NCI-H748 treated with DMSO at 0.1 percent for 48 hours (cell line): Measurements from ENCODE around the gene TIPIN.

Experiments
- DNase-seq: peaks from one replicate; lab custom pipeline; 2025; lab: John Stamatoyannopoulos, UW

The TIPIN gene

DNA sequence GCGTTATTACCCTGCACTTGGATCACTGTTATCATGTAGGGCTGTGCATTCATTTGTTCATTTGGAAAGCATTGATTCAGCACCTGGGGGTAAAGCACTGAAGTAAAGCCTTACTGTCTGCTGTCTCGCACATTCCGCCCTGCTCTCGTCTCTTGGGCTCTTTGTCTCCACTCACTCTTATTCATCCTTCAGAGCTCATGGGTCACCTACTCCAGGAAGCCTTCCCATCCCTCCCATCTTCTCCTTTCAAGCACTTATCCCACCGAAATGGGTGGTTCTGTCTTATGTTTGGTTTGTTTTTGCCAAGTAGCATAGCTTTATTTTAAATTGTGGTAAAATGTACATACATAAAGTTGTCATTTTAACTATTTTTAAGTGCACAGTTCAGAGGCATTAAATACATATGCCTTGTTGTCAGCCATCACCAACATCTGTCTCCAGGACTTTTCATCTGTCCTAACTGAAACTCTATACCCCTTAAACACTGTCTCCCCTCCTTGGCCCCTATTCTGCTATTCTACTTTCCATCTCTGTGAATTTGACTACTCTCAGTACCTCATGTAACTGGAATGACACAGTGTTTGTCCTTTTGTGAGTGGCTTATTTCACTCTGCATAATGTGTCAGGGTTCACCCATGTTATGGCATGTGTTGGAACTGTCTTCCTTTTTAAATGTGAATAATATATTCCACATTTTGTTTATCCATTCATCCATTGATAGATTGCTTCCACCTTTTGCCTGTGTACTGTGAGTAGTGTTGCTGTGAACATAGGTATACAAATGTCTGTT lies 53.8 kb downstream of the TIPIN start:
- DNase-seq: no peak

GRCh38 chr15:66298803-66299251 lies 57.7 kb downstream of the TIPIN start:
- no peak for DNase-seq

DNA sequence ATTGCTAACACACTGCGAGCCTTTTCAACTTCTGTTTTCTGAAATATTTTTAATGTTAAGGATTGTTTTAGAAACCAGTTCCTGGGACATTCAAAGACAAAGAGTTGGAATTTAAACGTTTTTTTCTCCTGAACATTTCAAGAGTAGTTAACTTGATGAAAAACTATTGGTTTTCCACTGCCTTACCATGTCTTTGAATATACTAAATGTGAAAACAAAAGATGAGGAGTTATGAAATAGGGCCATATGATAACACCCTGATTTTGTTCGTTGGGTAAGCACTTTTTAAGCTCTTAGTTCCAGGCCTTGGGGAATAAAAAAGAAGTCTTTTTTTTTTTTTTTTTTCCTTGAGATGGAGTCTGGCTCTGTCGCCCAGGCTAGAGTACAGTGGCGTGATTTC lies 60.3 kb downstream of the TIPIN start:
- DNase-seq: no peak

DNA sequence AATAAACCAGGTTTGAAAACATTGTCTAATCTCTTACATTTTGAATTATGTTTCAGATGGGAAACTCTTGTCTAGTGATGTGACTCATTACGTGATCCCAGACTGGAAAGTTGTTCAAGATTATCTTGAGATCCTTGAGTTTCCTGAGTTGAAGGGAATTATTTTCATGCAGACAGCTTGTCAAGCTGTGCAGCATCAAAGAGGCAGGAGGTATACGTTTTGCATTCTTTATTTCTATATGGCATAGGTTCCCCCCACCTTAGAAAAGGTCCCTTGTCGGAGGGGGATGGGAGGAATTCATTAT lies 61.6 kb downstream of the TIPIN start:
- no peak for DNase-seq

DNA sequence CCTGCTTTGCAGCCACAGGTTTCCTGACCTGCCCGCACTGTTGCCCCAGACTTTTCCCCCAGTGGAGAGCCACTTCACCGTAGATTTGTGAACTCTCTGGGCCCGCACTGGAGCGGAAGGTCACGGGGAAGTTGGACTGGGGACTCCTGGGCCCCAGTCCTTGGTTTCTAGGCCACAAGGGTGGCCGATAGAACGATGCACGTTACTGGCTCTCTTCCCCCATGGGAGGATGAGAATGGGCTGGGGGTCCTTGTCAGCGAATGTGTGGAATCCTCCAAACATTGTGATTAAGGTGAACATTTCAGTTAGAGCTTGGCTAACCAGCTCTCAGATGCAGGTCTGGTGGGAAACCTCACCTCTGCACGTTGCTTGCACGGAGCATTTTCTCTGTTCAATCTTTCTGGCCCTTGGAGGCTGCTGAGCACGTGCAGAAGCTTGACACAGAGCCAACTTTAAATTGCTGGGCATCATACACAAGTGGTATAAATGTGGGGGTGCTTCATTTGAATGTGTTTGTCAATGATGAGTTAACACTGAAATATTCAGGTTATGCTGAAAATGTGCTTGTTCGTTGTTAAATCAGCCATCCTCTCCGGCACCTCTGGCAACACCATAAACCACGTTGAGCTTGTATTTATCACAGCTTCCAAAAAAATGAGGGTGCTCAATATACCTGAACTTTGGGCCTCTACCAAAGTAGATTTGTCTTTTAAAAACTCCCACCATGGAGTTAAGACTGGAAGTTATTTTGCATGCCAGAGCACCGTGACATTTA lies 62.1 kb downstream of the TIPIN start:
- no peak for DNase-seq

GRCh38 chr15:66293419-66294156 lies 62.9 kb downstream of the TIPIN start, which contains the start of gene DIS3L:
DIS3L (plus strand) TSS chr15:66293568; CDS start chr15:66293597, 29 bp downstream.
- DNase-seq: peak; percentile 28

DNA sequence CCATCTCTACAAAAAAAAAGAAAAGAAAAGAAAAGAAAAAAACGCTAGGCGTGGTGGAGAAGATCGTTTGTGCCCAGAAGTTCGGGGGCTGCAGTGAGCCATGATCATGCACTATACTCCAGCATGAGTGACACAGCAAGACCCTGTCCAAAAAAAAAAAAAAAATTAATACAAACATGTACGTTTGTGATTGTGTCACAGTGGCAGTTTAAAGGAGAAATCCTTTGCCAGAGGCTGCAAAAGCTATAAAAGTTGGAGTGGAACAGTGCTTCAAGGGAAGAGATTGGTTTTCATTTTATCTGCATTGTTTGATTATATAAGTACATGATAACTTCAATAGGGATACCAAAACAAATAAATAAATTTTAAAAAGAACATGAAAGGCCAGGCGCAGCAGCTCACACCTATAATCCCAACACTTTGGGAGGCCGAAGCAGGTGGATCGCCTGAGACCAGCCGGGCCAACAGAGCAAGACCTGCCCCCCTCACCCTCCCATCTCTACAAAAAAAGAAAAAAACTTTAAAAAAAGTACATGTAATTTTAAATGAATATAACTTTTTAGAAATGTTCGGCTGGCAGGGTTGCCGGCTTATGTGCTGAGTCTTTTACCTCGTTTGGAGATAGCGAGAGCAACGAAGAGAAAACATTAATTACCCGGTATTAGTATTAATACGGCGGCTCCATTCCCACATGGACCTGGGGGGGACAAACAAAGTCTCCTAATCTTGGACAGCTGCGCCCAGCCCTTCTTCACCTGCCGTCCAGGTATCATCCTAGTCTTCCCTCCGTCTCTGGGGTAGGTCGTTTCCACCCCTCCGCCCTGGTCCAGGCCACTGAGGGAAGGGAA lies 63.7 kb downstream of the TIPIN start:
- DNase-seq: peak; percentile 28

- DNase-seq: no peak
These were observed 64.5 kb downstream of the TIPIN start for GRCh38 chr15:66291816-66292570.

DNA sequence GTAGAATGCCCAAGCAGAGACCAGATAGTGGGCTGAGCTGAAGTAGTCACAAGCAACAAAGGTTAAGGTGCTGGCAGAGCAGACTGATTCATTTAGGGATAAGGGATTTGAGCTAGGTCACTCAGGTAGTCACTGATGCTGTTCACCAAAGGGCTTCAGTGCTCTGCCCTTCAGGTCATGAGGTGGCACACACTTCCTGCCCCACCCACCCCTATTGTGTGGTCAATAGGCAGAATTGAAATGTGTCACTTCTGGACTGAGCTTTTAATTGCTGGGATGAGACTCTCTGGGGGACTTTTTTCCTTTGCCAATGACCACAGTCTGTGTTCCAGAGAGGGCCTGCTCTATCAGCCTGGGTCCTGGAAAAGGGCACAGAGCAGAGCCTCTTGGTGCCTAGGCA lies 66.0 kb downstream of the TIPIN start:
- no peak for DNase-seq

DNA sequence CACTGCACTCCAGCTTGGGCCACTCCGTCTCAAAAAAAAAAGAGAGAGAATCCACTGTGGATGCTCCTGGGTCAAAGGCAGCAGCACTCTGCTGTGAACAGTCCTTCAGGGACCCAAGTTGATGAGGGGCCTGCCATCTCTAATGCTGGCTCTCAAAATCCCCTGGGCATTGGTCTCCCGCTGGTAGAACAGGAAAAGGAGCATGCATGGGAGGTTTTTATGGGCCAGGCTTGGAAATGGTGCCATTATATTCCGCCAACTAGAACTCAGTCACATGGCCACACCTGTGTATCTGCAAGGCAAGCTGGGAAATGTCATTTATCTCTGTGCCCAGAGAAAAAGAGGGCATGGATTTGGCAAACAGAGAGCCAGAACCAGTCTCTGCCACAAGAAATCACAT lies 66.5 kb downstream of the TIPIN start:
- DNase-seq: no peak

DNA sequence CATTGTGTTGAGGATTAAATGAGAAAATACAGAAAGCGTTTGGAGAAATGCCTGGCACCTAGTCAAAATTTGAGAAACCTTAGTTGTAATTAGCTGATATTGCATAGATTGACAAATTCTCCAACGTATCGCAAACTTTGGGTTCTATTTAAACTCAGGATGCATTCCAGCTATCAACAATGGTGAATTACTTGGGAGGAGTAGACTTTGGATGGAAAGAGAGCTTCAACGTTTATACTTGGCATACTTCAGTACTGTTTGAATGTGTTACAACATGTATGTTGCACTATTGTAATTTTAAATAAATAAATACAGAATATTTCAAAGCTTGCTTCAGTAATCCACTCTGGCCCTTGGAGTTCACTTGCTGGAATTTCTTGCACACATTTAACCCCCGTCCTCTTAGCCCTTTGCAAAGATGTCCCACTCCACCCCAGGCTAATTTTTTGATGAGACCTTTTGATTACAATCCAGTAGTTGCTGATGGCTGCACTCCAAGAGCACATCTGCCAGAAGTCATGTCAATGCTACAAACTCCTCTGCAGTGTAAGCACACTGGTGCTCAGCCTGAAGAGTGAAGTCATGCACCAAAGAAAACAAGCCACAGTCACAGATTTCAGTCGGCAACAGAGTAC lies 67.8 kb downstream of the TIPIN start:
- no peak for DNase-seq

GRCh38 chr15:66288093-66288492 lies 68.4 kb downstream of the TIPIN start:
- DNase-seq: no peak

DNA sequence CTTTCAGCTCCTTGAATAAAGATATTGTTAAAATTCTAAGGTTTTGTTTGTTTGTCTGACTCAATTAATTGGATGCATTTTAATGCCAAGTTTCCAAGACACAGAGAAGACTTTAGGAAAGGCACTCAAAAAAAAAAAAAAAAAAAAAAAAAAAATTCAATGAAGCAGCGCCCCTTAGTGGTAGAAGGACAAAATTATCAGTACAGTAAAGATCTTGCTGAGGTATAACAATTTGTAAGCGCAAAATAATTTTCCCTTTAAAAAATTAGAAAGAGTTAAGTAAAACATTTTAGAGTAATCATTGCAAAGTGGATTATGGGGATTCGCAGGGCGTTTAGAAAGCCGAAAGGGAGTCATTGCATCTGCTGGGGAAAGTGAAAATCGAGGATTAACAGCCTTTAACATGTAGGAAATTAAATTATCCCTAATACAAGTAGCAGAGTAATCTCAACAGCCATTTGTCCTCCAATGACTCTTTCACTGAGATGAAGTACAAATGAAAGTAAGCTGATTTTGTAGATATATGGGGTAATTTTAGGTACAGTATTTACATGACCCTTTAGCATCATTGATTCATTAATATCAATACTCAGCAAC lies 68.9 kb downstream of the TIPIN start:
- no peak for DNase-seq
